HCEC 1CT (cell line): ENCODE data around the gene AXIN2.

Source experiments
- DNase-seq: peaks from one replicate; pipeline ENCODE4 v3.0.0-alpha.2; 2017

Gene AXIN2

GRCh38 chr17:65561452-65562205 lies at the start of gene AXIN2:
AXIN2 (minus strand) TSS chr17:65561648; CDS start chr17:65558620, 3,028 bp downstream.
- peak; percentile 88 for DNase-seq

- DNase-seq, result no peak
Measured at GRCh38 chr17:65609749-65610148, 48.3 kb upstream of the AXIN2 start.

DNA sequence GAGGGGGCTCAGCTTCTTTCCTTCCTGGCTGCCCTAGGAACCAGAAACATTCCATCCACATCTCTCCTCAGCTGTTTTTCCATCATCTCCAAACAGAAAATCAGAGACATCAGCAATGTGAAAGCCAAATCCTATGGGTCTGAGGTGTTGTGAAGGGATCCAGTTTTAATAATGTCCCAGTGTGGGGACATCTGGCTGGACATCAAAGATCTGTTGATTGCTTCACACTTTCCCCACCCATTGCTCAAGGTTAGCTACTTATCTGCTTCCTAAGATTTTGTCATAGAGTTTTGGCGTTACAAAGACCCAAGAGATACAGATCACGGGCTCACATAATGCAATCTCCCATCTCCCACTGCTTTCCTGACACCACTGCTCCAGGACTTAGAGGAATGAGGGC lies 47.8 kb upstream of the AXIN2 start:
- DNase-seq, result no peak

GRCh38 chr17:65604070-65604469 lies 42.6 kb upstream of the AXIN2 start:
- no peak for DNase-seq

GRCh38 chr17:65601881-65602280 lies 40.4 kb upstream of the AXIN2 start:
- no peak for DNase-seq

DNA sequence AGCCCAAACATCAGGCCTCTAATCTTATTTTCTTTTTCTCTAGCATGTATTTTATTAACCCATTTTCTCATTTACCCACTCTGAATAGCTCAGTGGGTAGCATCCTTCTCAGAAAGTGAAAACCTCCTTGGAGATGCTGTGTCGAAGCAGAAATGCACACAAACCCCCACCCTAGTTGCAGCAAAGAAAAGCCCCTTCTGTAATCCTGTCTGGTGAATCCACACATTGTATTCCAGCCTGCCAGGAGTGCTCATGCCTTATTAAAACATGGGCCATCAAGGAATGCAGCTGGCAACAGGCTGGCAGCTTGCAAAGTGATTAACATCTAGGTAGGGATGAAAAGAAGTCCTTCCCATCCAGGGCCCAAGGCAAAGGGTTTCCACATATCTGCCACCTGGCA lies 39.7 kb upstream of the AXIN2 start:
- DNase-seq, result no peak

- no peak for DNase-seq
Measured at GRCh38 chr17:65600518-65600917, 39.1 kb upstream of the AXIN2 start.

- DNase-seq, result no peak
Measured at GRCh38 chr17:65599650-65600049, 38.2 kb upstream of the AXIN2 start.

DNA sequence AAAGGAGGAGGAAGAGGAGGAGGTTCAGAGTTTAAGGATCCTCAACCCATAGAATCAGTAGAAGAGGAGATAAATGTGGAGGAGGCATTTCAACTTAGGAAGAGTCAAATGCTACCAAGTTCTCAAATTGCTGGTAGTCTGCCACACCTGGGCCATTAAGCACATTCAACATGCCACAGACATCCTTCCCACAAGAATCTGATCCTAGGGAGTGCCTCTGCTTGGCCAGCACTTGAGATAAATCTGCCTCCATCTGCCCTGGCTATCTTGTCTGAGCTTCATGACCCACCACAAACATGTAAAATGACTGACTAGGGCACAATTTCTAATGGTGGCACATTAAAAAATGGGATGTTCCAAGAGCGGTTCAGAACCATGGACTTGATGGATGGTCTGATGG lies 37.3 kb upstream of the AXIN2 start:
- no peak for DNase-seq

DNA sequence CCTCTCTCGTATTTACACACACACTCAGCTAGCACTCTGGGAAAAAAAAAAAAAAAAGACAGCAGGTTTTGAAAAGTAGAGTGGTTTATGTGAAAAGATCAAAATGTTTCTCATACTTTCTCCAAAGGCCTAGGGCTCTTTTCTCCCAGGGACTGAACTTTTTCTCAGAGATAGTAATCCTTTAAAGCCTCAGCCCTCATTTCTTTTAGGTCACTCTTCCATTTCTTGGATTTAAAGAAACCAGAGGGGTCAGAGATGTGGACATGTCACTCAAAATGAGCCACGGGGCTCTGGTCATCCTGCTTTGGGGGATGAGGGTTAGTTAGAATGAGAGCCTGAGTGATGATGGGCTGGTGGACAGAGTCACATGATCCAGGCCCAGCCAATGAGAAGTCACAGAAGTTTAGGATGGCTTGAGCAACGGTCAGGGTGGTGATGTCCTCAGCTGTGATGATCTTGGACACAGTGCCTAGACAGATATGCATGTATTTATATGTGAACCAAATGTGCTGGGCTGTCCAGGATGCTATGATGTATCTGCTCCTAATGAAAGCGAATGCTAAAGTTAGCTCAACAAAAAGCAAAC lies 33.7 kb upstream of the AXIN2 start:
- no peak for DNase-seq

DNA sequence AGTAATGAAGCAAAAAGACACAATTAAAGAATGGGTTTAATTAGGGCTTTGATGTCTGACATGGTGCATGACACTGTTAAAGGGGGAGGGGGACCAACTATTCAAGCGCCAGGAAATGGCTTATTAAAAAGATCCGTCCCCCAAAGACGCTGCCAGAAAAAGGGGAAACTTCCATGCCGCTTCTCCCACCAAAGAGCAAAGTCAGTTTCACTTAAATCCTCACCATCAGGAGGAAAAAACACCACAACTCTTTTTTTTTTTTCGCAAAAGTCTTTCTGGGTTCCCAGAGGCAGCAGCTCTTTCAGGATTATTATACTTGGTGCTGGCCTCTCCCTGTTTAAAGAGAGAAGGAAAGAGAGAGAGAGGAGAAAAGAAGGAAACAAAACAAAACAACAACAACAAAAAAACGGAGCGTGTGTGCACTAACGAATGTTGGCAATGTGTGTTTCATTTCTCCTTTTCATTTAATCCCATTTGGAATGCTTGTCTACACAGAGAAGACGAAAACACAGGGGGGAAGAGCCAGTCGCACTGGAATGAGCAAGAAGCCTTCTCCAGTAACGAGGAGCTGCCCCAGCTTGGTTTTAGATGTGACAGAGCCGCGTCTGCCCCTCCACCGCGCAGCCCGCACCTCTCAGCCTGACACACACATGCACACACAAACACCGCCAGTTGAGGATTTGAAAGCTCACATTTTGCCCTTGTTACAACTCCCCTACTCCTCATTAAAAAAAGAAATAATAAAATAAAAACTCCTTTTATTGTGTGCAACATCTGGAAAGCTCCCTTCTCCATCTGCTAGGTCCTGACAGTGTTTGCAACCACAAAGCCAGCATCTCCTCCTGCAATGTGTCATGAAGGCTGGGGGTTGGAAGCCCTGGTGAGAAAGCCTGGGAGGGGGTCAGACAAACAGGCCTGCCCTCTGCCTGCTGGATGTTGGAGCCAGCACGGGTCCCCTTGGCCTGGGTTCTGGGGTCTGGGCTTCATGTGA lies 32.7 kb upstream of the AXIN2 start:
- no peak for DNase-seq

DNA sequence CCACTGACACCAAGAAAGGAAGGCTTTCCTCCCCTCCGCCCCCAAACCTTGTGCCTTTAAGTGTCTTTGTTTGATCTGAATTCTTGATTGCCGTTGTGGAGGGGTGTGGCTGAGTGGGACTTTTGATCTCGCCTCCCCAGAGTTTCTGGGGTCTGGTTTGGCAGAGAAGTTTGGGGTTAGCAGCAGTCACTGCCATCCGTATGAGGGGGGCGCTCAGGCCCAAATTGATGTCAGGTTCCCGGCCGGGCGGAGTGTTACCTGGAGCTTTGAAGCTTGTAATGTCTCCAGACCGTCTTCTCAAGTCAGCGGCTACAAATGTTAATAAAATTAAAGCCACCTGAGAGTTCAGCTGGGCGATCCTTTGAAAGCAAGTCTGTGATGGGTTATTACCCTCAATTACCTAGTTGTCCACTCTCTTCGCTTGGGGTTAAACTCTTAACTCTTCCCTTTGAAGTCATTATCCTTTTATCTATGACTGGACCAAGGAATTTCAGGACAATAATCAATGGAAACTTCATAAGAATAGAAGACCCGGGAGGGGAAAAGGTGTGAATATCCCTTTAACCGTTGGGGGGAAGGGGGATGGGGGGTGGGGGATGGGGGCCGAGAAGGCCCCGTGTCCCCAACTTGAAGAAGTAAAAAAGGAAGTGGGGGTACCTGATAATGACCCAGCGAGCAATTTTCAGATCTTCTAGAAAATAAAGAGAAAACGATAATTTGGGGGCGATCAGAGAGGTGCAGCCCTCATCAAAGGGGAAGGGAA lies 31.8 kb upstream of the AXIN2 start:
- DNase-seq, result no peak

GRCh38 chr17:65592125-65592965 lies 30.9 kb upstream of the AXIN2 start:
- no peak for DNase-seq

GRCh38 chr17:65589321-65589720 lies 27.9 kb upstream of the AXIN2 start:
- no peak for DNase-seq

- DNase-seq, result no peak
Measured at GRCh38 chr17:65588181-65588808, 26.8 kb upstream of the AXIN2 start.

- no peak for DNase-seq
Measured at GRCh38 chr17:65587534-65588180, 26.2 kb upstream of the AXIN2 start.

DNA sequence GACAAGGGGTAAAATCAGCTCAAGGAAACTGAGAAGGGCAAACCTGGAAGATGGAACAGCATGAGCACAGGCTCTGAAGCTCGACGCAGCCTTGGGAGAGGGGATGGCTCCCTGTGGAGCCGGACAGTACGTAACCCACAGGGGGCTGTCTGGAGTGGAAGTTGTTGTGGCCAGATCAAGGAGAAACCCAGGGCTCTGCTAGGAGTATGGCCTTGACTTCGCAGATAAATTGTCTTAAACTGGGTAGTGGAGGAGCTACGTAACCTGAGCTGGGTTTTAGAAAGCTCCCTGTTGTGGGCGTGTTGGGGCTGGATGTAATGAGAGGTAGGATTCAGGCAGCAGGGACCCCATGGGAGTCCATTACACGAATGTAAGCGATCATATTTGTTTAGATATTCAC lies 25.5 kb upstream of the AXIN2 start:
- no peak for DNase-seq

- DNase-seq, result no peak
Measured at GRCh38 chr17:65584604-65585521, 23.4 kb upstream of the AXIN2 start.

DNA sequence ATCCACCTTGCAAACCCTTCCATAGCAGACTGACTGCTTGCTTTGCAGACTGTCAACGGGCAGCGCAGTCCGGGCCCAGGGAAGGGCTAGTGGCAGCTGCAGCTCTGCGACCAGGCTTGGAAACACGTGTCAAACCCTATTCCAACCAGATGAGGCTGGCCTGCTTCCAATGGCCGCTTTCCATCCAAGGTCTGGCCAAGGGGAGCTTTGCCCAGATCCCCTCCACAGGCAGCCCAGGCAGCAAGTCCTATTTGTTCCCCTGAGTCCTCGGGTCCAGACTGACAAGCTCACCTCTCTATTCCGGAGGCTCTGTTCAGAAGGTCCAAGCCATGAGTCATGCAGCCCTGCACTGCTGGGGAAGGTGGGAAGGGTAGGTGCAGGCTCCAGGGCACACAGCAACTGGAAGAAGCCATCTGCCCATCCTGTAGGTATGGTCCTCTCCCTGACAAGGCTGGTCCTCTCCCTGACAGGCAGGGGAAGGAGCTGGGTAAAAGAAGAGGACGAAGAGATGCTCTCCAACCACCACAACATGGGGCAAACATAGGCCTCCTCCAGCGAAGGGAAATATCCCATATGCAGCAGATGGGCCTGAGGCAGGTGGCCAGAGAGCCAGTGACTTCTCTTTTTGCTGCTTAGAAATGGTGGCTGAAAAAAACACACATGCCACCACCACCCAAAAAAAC lies 22.6 kb upstream of the AXIN2 start:
- no peak for DNase-seq
